Prostate gland (tissue), 2 donors: ENCODE measurements around the gene TWF2.

Experiments
- CTCF ChIP-seq, 4 experiments: fragments of 200-600 bp in 2 of 4; fragments of 450-650 bp in 2 of 4; sonication (generic) in 2 of 4; IDR thresholded peaks; 1 replicate in 3 of 4; 2 replicates in 1 of 4; pipeline ENCODE4 v1.5.1; 2016 to 2019; ENCODE audit warnings: antibody characterized with exemption in 4 of 4, mild to moderate bottlenecking in 2 of 4, moderate library complexity in 2 of 4
- POLR2A ChIP-seq: fragments of 450-650 bp; IDR thresholded peaks from one replicate; pipeline ENCODE4 v1.6.1; 2016; ENCODE audit warnings: antibody characterized with exemption, mild to moderate bottlenecking

DNA sequence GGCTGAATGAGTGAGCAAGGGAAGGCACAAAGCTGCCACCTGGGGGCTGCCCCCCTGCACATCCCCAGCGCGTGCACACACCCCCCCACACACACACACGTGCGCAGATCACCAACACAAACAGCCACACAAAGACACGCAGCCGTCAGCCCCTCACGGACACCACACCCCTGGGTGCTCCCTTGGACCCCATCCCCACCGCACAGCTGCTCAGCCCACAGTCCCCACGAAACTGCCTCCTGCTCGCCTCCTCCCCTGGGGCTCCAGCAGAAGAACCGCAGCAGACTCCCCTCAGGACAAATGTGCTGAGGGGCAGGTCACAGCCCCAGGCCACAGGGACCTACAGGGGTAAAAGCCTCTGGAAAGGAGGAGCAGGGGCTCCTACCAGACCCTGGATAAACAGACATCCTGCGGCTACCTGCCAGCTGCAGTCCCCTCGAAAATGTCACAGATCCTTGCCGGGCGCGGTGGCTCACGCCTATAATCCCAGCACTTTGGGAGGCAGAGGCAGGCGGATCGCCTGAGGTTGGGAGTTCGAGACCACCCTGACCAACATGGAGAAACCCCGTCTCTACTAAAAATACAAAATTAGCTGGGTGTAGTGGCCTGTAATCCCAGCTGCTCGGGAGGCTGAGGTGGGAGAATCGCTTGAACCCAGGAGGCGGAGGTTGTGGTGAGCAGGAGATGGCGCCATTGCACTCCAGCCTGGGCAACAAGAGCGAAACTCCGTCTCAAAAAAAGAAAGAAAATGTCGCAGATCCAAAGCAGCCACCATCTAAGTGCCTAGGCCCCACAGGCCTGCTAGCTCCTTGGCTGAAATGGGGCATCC lies 6.5 kb downstream of the TWF2 start:
- TF ChIP-seq CTCF (IDR thresholded peaks at IDR 0.05) = no peak
- TF ChIP-seq POLR2A = no peak
